AG09309 (cell line): Measurements from ENCODE around the gene HES4.

ENCODE experiments used
- DNase-seq: peaks from one replicate; pipeline ENCODE4 v3.0.0-alpha.2; 2010; ENCODE audit warnings: low read depth
- H3K4me3 ChIP-seq: 2 replicates; pipeline ENCODE4 v1.5.1; 2011; ENCODE audit warnings: mild to moderate bottlenecking, low read depth, low read length, moderate library complexity; ENCODE audit not compliant: control insufficient read depth
- CTCF ChIP-seq: IDR thresholded peaks from 2 replicates; pipeline ENCODE4 v1.5.1; 2011; ENCODE audit warnings: mild to moderate bottlenecking, low read depth, low read length, inconsistent platforms; ENCODE audit not compliant: insufficient read depth, control insufficient read depth; ENCODE audit errors: missing control alignments

Gene HES4

GRCh38 chr1:970973-971730 lies 28.7 kb downstream of the HES4 start:
- DNase-seq, result no peak
- TF ChIP-seq CTCF, result no peak
- H3K4me3 ChIP-seq, result no peak overlapping the region

- no peak overlapping the region for H3K4me3 ChIP-seq
- DNase-seq, result no peak
- no peak for TF ChIP-seq CTCF
These were observed 29.5 kb downstream of the HES4 start for GRCh38 chr1:970242-970972.

- DNase-seq, result no peak
- TF ChIP-seq CTCF, result no peak
- H3K4me3 ChIP-seq, result no peak overlapping the region
These were observed 30.5 kb downstream of the HES4 start for GRCh38 chr1:969260-969855.

GRCh38 chr1:967466-968343 lies 32.2 kb downstream of the HES4 start:
- TF ChIP-seq CTCF, result no peak
- no peak overlapping the region for H3K4me3 ChIP-seq
- no peak for DNase-seq

- no peak for DNase-seq
- H3K4me3 ChIP-seq, result peak overlapping the region; percentile 68
- TF ChIP-seq CTCF, result no peak
These were observed 33.1 kb downstream of the HES4 start for GRCh38 chr1:966704-967300.
